HG03097 (cell line): ENCODE results near the gene ANKRD37.

Experiments used
- ATAC-seq: cut with Tn5 transposase; IDR thresholded peaks from one replicate; pipeline ENCODE4 v1.9.1; 2021; ENCODE audit not compliant: unreplicated experiment, low FRiP score

Gene ANKRD37

GRCh38 chr4:185412412-185412811 lies 15.8 kb downstream of the ANKRD37 start:
- no peak for ATAC-seq

DNA sequence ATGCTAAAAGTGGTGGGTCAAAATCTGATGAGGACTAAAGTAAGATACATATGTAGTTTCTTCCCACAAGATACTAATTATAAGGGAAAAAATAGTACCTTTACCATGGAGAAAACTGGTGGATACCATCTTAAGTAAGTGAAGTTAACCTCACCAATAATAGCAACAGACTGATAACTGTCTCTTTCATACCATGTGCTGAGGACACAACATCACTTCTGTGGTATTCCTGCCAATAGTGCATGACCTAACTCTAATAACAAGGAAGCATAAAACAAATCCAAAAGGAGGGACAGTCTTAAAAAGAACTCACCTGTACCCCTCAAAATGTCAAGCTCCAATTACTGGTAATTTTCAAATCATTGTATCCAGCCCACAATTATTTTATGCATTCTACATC lies 20.3 kb downstream of the ANKRD37 start:
- ATAC-seq: no peak

DNA sequence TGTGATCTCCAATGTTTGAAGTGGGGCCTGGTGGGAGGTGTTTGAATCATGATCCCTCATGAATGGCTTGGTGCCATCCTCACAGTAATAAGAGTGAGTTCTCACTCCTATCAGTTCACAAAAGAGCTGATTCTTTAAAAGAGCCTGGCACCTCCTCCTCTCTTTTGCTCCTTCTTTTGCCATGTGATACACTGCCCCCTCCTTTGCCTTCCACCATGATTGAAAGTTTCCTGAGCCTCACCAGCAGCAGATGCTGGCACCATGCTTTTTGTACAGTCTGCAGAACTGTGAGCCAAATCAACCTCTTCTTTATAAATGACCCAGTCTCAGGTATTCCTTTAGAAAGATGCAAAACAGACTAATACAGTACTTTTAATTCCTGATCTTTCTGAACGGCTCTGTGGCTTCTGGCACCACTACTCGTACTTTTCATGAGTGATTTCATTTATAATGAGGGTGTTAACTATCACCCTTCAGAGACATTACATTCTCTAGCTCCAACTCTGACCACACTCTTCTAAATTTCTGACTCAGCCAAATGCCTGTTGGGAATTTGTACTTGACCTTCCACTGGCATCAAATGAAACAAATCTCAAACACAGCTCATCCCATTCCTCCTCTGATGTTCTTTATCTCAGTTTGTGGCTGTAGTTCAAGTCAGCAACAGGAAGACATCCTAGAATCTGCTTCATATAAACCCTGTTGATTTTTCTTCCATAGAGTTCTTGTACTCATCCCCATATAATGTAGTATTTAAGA lies 24.9 kb downstream of the ANKRD37 start:
- ATAC-seq: no peak

DNA sequence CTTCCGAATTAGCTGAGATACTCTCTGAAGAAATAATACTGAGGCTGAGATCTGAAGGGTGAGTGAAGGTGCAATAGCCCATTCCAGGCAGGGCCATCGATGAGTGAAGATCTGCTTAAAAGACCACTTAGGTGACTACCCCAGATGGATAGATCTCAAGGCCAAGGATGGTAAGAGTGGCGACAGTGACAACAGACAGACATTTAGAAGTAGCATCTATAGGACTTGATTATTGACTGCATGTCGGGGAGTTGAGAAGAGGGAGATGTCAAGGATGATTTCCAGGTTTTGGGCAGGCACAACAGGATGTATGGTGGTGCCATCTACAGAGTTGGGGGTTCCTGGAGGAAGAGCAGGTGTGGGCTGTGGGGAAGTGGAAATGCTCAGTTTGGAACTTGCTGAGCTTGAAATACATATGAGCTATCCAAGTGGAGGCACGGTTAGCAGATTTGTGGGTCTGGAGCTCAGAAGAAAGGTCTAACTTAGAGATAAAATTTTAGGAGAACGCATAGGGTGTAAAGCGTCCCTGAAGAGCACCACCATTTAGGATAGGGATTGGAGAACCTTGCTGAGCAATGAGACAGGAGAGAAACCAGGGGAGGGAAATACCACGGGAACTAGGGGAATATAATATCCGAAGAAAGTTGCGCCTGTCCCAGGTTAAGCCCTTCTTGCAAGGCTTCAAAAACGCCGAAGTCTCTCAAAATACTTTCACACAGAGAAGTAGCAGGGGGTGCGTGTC lies 28.4 kb downstream of the ANKRD37 start:
- ATAC-seq: peak; percentile 7

- ATAC-seq: peak; percentile 96
Measured at GRCh38 chr4:185425647-185426352, 29.2 kb downstream of the ANKRD37 start, which contains the start of gene UFSP2. TSS of gene UFSP2 (minus strand) at chr4:185425964. CDS start at chr4:185425868, 96 bp downstream.

GRCh38 chr4:185426960-185427688 lies 30.5 kb downstream of the ANKRD37 start:
- ATAC-seq: no peak

DNA sequence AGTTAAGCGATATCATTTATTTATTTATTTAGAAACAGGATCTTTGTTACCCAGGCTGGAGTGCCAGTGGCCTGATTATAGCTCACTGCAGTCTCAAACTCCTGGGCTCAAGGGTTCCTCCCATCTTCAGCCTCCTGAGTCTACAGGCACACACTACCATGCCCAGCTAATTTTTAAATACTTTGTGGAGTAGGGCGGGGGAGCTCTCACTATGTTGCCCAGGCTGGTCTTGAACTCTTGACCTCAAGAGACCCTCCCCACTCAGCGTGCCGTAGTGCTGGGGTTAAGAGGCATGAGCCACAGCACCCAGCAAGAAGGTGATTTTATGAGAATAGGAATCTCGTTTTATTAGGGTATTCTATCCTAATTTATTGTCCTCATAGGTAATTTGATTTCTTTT lies 33.0 kb downstream of the ANKRD37 start:
- ATAC-seq: no peak

GRCh38 chr4:185435466-185435865 lies 38.8 kb downstream of the ANKRD37 start:
- ATAC-seq: no peak

DNA sequence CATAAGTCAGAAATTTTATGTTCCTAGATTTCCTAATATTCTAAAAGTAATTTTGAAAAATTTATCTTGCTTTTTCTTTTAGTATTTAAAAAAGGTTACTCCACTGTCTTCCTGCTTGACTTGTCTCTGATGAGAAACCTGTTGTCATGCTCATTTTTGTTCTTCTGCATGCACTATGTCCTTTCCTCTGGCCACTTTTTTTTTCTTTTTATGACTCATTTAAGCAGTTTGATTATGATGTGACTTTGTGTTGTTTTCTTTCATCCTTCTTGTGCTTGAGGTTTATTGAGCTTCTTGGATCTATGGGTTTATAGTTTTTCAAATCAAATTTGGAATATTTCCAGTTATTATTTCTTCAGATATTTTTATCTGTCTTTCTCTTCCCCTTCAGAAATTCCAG lies 41.2 kb downstream of the ANKRD37 start:
- no peak for ATAC-seq

- no peak for ATAC-seq
Measured at GRCh38 chr4:185441479-185441878, 44.8 kb downstream of the ANKRD37 start.

GRCh38 chr4:185445209-185445608 lies 48.6 kb downstream of the ANKRD37 start:
- ATAC-seq: no peak
